ENCODE results near the gene LTBP3. TPM values are rescaled to one million over a fixed set of nuclear protein-coding genes. Genes with fewer than 3 reads are reported as not detected.

The LTBP3 gene
- total and polyA plus RNA-seq, 2 donors (not counting 3 experiments of a cell fraction or from before 2014, with no cell fraction given), result 120 to 209 TPM

DNA sequence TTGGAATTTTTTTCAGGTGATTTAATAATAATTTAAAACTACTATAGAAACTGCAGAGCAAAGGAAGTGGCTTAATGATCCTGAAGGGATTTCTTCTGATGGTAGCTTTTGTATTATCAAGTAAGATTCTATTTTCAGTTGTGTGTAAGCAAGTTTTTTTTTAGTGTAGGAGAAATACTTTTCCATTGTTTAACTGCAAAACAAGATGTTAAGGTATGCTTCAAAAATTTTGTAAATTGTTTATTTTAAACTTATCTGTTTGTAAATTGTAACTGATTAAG lies 55.9 kb downstream of the LTBP3 start:
- H3K4me2 ChIP-seq (ENCODE audit: insufficient read depth, low read length), result peak overlapping the region; percentile 97
- H3K9me1 ChIP-seq (replicated peaks; ENCODE audit: control insufficient read depth, extremely low read depth, insufficient read depth, low read length), result no peaks in the 10 kb centered on the region
- FAIRE-seq (no peak), DNase-seq (ENCODE audit: low read depth, low spot score) (no peak)
- peak overlapping the region; percentile 89 for H3K27ac ChIP-seq (ENCODE audit: insufficient read depth, low read depth, low read length)
- H4K20me1 ChIP-seq (replicated peaks; ENCODE audit: control insufficient read depth, extremely low read depth, insufficient read depth, low read length), result peaks cover 23% of the 10 kb centered on the region
- H3K36me3 ChIP-seq (ENCODE audit: control insufficient read depth in 2 of 2, extremely low read depth in 1 of 2, insufficient read depth in 2 of 2, low read length in 2 of 2), result peaks cover 27 to 33% of the 10 kb centered on the region in 2 experiments
- peaks cover 31% of the 10 kb centered on the region for H3K4me1 ChIP-seq (ENCODE audit: control insufficient read depth, extremely low read depth, insufficient read depth, low read length)
- H3K9ac ChIP-seq (replicated peaks; ENCODE audit: extremely low read depth, insufficient read depth, low read length), result peak overlapping the region; percentile 95
- H3K9me3 ChIP-seq (replicated peaks; ENCODE audit: control insufficient read depth, insufficient read depth, low read length), result no peaks in the 10 kb centered on the region
- no peak overlapping the region for H2AFZ ChIP-seq (ENCODE audit: low read depth, low read length)
- TF ChIP-seq MYC (IDR thresholded peaks at IDR 0.05; ENCODE audit: low read depth, low read length) (no peak), POLR2A (IDR thresholded peaks at IDR 0.05; ENCODE audit: low read depth, low read length) (peak; percentile 11)
- ChIA-PET POLR2A (interaction anchor here (0.7 to 13.9 kb wide), 13 partner anchors 13 to 119 kb away, joined by 3 to 283 read pairs (median 4); partner anchors contain the start of gene NEAT1), CTCF (interaction anchor here (1.0 to 6.9 kb wide), 8 partner anchors 9 to 104 kb away, joined by 3 to 80 read pairs (median 4); no protein-coding TSS in a partner anchor)
- H3K4me3 ChIP-seq (replicated peaks in 1 of 3; ENCODE audit: insufficient read depth in 1 of 3, low read depth in 1 of 3, low read length in 3 of 3), result peak overlapping the region; percentile 67 to 98 (median 91)
- dilution Hi-C loops (cut with MboI; ENCODE audit: extremely low pct_ligation_motif_present, low sequenced_read_pairs) (no loop called here), intact Hi-C loops (cut with micrococcal nuclease) (no loop called here)
- H3K27me3 ChIP-seq (ENCODE audit: control insufficient read depth in 2 of 2, insufficient read depth in 2 of 2, low read length in 2 of 2), result no peaks in the 10 kb centered on the region
- H3K79me2 ChIP-seq (ENCODE audit: control insufficient read depth, insufficient read depth, low read length), result peaks cover 87% of the 10 kb centered on the region
- BruUV-seq (replicated peaks), result no TSS peak

DNA sequence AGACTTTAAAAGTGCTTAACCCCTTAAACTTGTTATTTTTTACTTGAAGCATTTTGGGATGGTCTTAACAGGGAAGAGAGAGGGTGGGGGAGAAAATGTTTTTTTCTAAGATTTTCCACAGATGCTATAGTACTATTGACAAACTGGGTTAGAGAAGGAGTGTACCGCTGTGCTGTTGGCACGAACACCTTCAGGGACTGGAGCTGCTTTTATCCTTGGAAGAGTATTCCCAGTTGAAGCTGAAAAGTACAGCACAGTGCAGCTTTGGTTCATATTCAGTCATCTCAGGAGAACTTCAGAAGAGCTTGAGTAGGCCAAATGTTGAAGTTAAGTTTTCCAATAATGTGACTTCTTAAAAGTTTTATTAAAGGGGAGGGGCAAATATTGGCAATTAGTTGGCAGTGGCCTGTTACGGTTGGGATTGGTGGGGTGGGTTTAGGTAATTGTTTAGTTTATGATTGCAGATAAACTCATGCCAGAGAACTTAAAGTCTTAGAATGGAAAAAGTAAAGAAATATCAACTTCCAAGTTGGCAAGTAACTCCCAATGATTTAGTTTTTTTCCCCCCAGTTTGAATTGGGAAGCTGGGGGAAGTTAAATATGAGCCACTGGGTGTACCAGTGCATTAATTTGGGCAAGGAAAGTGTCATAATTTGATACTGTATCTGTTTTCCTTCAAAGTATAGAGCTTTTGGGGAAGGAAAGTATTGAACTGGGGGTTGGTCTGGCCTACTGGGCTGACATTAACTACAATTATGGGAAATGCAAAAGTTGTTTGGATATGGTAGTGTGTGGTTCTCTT lies 56.5 kb downstream of the LTBP3 start:
- H4K20me1 ChIP-seq (replicated peaks; ENCODE audit: control insufficient read depth, extremely low read depth, insufficient read depth, low read length), result peaks cover 23% of the 10 kb centered on the region
- intact Hi-C loops (cut with micrococcal nuclease), result no loop called here
- no peaks in the 10 kb centered on the region for H3K9me3 ChIP-seq (replicated peaks; ENCODE audit: control insufficient read depth, insufficient read depth, low read length)
- no peak overlapping the region for H2AFZ ChIP-seq (ENCODE audit: low read depth, low read length)
- FAIRE-seq, result no peak
- H3K79me2 ChIP-seq (ENCODE audit: control insufficient read depth, insufficient read depth, low read length), result peaks cover 90% of the 10 kb centered on the region
- peak overlapping the region; percentile 67 to 98 (median 91) for H3K4me3 ChIP-seq (replicated peaks in 1 of 3; ENCODE audit: insufficient read depth in 1 of 3, low read depth in 1 of 3, low read length in 3 of 3)
- POLR2A ChIA-PET, result interaction anchor here (0.7 to 13.9 kb wide), 13 partner anchors 12 to 118 kb away, joined by 3 to 283 read pairs (median 4); partner anchors contain the start of gene NEAT1
- no peaks in the 10 kb centered on the region for H3K27me3 ChIP-seq (ENCODE audit: control insufficient read depth in 2 of 2, insufficient read depth in 2 of 2, low read length in 2 of 2)
- CTCF ChIA-PET, result interaction anchor here (1.0 to 6.9 kb wide), 9 partner anchors 9 to 104 kb away, joined by 3 to 80 read pairs (median 4); no protein-coding TSS in a partner anchor
- H3K4me2 ChIP-seq (ENCODE audit: insufficient read depth, low read length), result peak overlapping the region; percentile 97
- DNase-seq (ENCODE audit: low read depth, low spot score), result peak; percentile 38
- TF ChIP-seq POLR2A (IDR thresholded peaks at IDR 0.05; ENCODE audit: low read depth, low read length) (peak; percentile 43), POLR2AphosphoS5 (IDR thresholded peaks at IDR 0.05; ENCODE audit: insufficient read depth, low read depth, low read length) (peak; percentile 42), EZH2 (IDR thresholded peaks at IDR 0.05; ENCODE audit: borderline replicate concordance, low read depth, low read length, severe bottlenecking) (no peak)
- BruUV-seq (replicated peaks), result no TSS peak
- peak overlapping the region; percentile 89 for H3K27ac ChIP-seq (ENCODE audit: insufficient read depth, low read depth, low read length)
- no peaks in the 10 kb centered on the region for H3K9me1 ChIP-seq (replicated peaks; ENCODE audit: control insufficient read depth, extremely low read depth, insufficient read depth, low read length)
- dilution Hi-C loops (cut with MboI; ENCODE audit: extremely low pct_ligation_motif_present, low sequenced_read_pairs), result no loop called here
- peaks cover 33% of the 10 kb centered on the region for H3K4me1 ChIP-seq (ENCODE audit: control insufficient read depth, extremely low read depth, insufficient read depth, low read length)
- H3K9ac ChIP-seq (replicated peaks; ENCODE audit: extremely low read depth, insufficient read depth, low read length), result peak overlapping the region; percentile 95
- peaks cover 26 to 33% of the 10 kb centered on the region in 2 experiments for H3K36me3 ChIP-seq (ENCODE audit: control insufficient read depth in 2 of 2, extremely low read depth in 1 of 2, insufficient read depth in 2 of 2, low read length in 2 of 2)

Data from endothelial cell of umbilical vein (primary cell).